ENCODE data around the gene PRDM2.

The PRDM2 gene

GRCh38 chr1:13817906-13818305, 117.9 kb downstream of the PRDM2 start:
- DNase-seq, result no peak
- Histone ChIP-seq H3K9me3 (ENCODE audit: severe bottlenecking) (no peaks in the 10 kb centered on the region), H3K27ac (no peak overlapping the region), H3K4me3 (ENCODE audit: low read depth, low read length) (no peak overlapping the region), H3K36me3 (no peaks in the 10 kb centered on the region), H3K27me3 (ENCODE audit: insufficient read depth, low read depth, severe bottlenecking) (no peaks in the 10 kb centered on the region)
- no peak for TF ChIP-seq CTCF (IDR thresholded peaks at IDR 0.05; ENCODE audit: low read depth, low read length)

DNA sequence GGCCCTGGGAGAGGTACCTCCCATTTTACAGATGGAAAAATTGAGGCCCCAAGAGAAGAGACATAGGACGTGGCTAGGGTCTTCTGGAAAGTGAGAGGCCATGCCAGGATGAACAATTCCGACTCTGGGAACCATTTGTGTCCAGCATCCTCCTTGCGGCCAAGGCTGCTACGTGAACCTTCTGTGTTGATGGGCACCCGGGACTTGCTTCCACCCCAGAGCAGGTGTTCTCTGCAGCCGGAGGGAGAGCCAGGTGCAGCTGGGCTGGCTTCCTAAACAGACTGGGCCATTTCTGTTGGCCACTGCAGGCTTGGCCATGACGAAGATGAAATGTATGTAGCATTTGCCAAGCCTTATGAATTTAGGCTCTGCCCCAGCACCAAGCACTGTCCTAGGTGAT, 118.9 kb downstream of the PRDM2 start:
- no peak overlapping the region for H3K4me3 ChIP-seq (ENCODE audit: low read depth, low read length)
- DNase-seq, result no peak
- no peak for TF ChIP-seq CTCF (IDR thresholded peaks at IDR 0.05; ENCODE audit: low read depth, low read length)

DNA sequence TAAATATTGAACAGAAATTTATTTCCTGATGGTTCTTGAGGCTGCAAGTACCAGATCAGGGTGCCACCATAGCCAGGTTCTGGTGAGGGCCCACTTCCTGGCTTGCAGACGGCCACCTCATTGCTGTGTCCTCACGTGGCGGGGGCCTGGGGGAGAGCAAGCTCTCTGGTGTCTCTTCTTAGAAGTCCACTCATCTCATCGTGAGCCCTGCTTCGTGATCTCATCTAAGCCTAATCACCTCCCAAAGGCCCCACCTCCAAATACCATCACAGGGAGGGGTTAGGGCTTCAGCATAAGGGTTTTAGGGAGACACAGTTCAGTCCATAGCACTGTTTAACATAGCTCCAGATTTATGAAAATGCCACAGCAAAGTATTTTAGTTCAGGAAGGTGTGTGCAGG, 119.7 kb downstream of the PRDM2 start:
- no peaks in the 10 kb centered on the region for H3K36me3 ChIP-seq
- no peaks in the 10 kb centered on the region for H3K27me3 ChIP-seq (ENCODE audit: insufficient read depth, low read depth, severe bottlenecking)
- DNase-seq, result no peak
- H3K4me3 ChIP-seq (ENCODE audit: low read depth, low read length), result no peak overlapping the region
- no peaks in the 10 kb centered on the region for H3K9me3 ChIP-seq (ENCODE audit: severe bottlenecking)
- TF ChIP-seq CTCF (IDR thresholded peaks at IDR 0.05; ENCODE audit: low read depth, low read length), result no peak
- H3K27ac ChIP-seq, result no peak overlapping the region

More for the DNA sequence above, 118.9 kb downstream of the PRDM2 start:
- Histone ChIP-seq H3K36me3 (no peaks in the 10 kb centered on the region), H3K27me3 (ENCODE audit: insufficient read depth, low read depth, severe bottlenecking) (no peaks in the 10 kb centered on the region), H3K9me3 (ENCODE audit: severe bottlenecking) (no peaks in the 10 kb centered on the region), H3K27ac (no peak overlapping the region)

GRCh38 chr1:13820055-13820454, 120.1 kb downstream of the PRDM2 start:
- no peak for DNase-seq

DNA sequence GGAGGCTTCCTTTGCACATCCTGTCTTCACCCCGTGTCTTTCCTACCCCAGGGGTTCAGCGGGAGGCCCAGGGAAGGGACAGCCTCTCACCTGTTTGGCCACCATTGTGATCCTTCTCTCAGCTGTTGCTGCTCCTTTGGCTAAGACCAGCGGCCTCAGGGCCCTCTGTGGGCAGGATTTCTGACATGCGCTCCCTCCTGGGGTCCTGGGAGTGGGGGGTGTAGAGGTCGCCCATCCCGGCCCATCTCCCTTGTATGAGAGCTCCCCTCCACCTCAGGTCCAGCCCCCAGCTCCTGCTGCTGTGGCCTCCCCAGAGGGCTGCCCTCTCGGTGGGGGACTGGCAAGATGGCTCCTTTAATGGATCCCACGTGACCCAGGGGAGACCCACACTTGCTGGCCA, 120.5 kb downstream of the PRDM2 start:
- H3K27ac ChIP-seq, result no peak overlapping the region
- H3K27me3 ChIP-seq (ENCODE audit: insufficient read depth, low read depth, severe bottlenecking), result no peaks in the 10 kb centered on the region
- no peak for DNase-seq
- H3K4me3 ChIP-seq (ENCODE audit: low read depth, low read length), result no peak overlapping the region
- TF ChIP-seq CTCF (IDR thresholded peaks at IDR 0.05; ENCODE audit: low read depth, low read length), result no peak
- H3K36me3 ChIP-seq, result no peaks in the 10 kb centered on the region
- H3K9me3 ChIP-seq (ENCODE audit: severe bottlenecking), result no peaks in the 10 kb centered on the region

More at GRCh38 chr1:13820055-13820454, 120.1 kb downstream of the PRDM2 start:
- H3K27me3 ChIP-seq (ENCODE audit: insufficient read depth, low read depth, severe bottlenecking), result no peaks in the 10 kb centered on the region
- no peaks in the 10 kb centered on the region for H3K36me3 ChIP-seq
- no peak for TF ChIP-seq CTCF (IDR thresholded peaks at IDR 0.05; ENCODE audit: low read depth, low read length)
- no peak overlapping the region for H3K27ac ChIP-seq
- H3K4me3 ChIP-seq (ENCODE audit: low read depth, low read length), result no peak overlapping the region
- no peaks in the 10 kb centered on the region for H3K9me3 ChIP-seq (ENCODE audit: severe bottlenecking)

DNA sequence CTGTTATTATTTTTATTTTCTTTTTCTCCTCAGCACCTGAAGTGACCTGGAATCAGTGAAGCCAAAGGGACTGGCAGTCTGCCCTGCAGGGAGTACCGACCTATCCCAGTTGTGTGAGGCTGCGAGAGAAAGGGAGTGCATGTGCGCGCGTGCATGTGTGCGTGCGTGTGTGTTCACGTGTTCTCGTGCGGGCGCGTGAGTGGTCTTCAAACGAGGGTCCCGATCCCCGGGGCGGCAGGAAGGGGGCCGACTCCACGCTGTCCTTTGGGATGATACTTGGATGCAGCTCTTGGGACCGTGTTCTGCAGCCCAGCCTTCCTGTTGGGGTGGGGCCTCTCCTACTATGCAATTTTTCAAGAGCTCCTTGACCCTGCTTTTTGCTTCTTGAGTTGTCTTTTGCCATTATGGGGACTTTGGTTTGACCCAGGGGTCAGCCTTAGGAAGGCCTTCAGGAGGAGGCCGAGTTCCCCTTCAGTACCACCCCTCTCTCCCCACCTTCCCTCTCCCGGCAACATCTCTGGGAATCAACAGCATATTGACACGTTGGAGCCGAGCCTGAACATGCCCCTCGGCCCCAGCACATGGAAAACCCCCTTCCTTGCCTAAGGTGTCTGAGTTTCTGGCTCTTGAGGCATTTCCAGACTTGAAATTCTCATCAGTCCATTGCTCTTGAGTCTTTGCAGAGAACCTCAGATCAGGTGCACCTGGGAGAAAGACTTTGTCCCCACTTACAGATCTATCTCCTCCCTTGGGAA, 123.3 kb downstream of the PRDM2 start:
- no peak overlapping the region for H3K4me3 ChIP-seq (ENCODE audit: low read depth, low read length)
- DNase-seq, result no peak

More for the DNA sequence above, 123.3 kb downstream of the PRDM2 start:
- peaks cover 3% of the 10 kb centered on the region for H3K27me3 ChIP-seq (ENCODE audit: insufficient read depth, low read depth, severe bottlenecking)
- H3K9me3 ChIP-seq (ENCODE audit: severe bottlenecking), result no peaks in the 10 kb centered on the region
- no peak for TF ChIP-seq CTCF (IDR thresholded peaks at IDR 0.05; ENCODE audit: low read depth, low read length)
- no peaks in the 10 kb centered on the region for H3K36me3 ChIP-seq
- no peak overlapping the region for H3K27ac ChIP-seq

Measured in WERI-Rb-1 (cell line).